Caco-2 (cell line): ENCODE results near the gene SPATA19. TPM values are rescaled to one million over a fixed set of nuclear protein-coding genes. Genes with fewer than 3 reads are reported as not detected.

Experiments used
- Bru-seq: library from RNA; stranded (reverse); fragments of 400-500 nt; gene quantifications from one replicate; lab custom pipeline; 2021; lab: Mats Ljungman, UMichigan
- BruChase-seq, 2 experiments: library from RNA; stranded (reverse); fragments of 400-500 nt; gene quantifications; one replicate each; lab custom pipeline; 2021; lab: Mats Ljungman, UMichigan
- BruUV-seq: library from RNA; stranded (reverse); fragments of 400-500 nt; replicated peaks from 2 replicates; lab custom pipeline; 2021; lab: Mats Ljungman, UMichigan
- CTCF ChIA-PET: fragments of 300-600 bp; sonication (Branson Sonifier 250); formaldehyde crosslinking; loops from one replicate; lab custom pipeline; 2022; ENCODE audit warnings: antibody characterized with exemption; lab: Charles Lee
- POLR2A ChIA-PET: fragments of 300-600 bp; sonication (Branson Sonifier 250); formaldehyde crosslinking; loops from one replicate; lab custom pipeline; 2022; ENCODE audit warnings: antibody characterized with exemption; lab: Charles Lee
- DNase-seq, 2 experiments: peaks; one replicate each; pipeline versions ENCODE4 v3.0.0 to v3.0.0-alpha.2; 2020 to 2022
- H3K27me3 ChIP-seq: replicated peaks from 2 replicates; pipeline ENCODE4 v1.6.0; 2011; ENCODE audit warnings: low read length; ENCODE audit not compliant: control insufficient read depth, insufficient read depth
- H3K36me3 ChIP-seq: 2 replicates; pipeline ENCODE4 v1.5.1; 2011; ENCODE audit warnings: low read length; ENCODE audit not compliant: control insufficient read depth, insufficient read depth
- H3K4me1 ChIP-seq: fragments of 250-450 bp; sonication (Bioruptor Pico); 2 replicates; pipeline ENCODE4 v1.5.1; 2020; ENCODE audit warnings: mild to moderate bottlenecking
- H3K4me3 ChIP-seq: 2 replicates; pipeline ENCODE4 v1.5.1; 2011; ENCODE audit warnings: low read depth, mild to moderate bottlenecking, control low read depth, low read length
- H3K9me3 ChIP-seq: fragments of 250-450 bp; sonication (Bioruptor Pico); 2 replicates; pipeline ENCODE4 v1.5.1; 2020; ENCODE audit warnings: mild to moderate bottlenecking, moderate library complexity
- H3K27ac Mint-ChIP-seq: one replicate; pipeline ENCODE4 v1.8.0; 2022; ENCODE audit warnings: mixed read lengths; ENCODE audit not compliant: unreplicated experiment
- H3K27me3 Mint-ChIP-seq: one replicate; pipeline ENCODE4 v1.8.0; 2022; ENCODE audit warnings: mixed read lengths; ENCODE audit not compliant: insufficient read depth, unreplicated experiment
- H3K36me3 Mint-ChIP-seq: one replicate; pipeline ENCODE4 v1.8.0; 2022; ENCODE audit warnings: mild to moderate bottlenecking, mixed read lengths; ENCODE audit not compliant: insufficient read depth, unreplicated experiment
- H3K4me1 Mint-ChIP-seq: one replicate; pipeline ENCODE4 v1.8.0; 2022; ENCODE audit warnings: low read depth, mixed read lengths; ENCODE audit not compliant: unreplicated experiment
- H3K4me3 Mint-ChIP-seq: one replicate; pipeline ENCODE4 v1.8.0; 2022; ENCODE audit warnings: mild to moderate bottlenecking, moderate library complexity, mixed read lengths; ENCODE audit not compliant: unreplicated experiment
- H3K9me3 Mint-ChIP-seq: one replicate; pipeline ENCODE4 v1.8.0; 2022; ENCODE audit warnings: mixed read lengths; ENCODE audit not compliant: unreplicated experiment
- CTCF ChIP-seq, 2 experiments: fragments of 200-600 bp in 1 of 2; IDR thresholded peaks; 1 replicate in 1 of 2; 2 replicates in 1 of 2; pipeline versions ENCODE4 v1.5.1 to v1.8.0; 2011 to 2022; ENCODE audit warnings: antibody characterized with exemption in 1 of 2, control low read depth in 1 of 2, inconsistent platforms in 1 of 2, low read depth in 1 of 2, low read length in 1 of 2, mild to moderate bottlenecking in 1 of 2, moderate library complexity in 1 of 2; ENCODE audit not compliant: insufficient read depth in 1 of 2, severe bottlenecking in 1 of 2, unreplicated experiment in 1 of 2
- intact Hi-C: fragments of 100-400 bp; cut with micrococcal nuclease; formaldehyde crosslinking; loops from one replicate; pipeline ENCODE4 v1.10.0; 2022; ENCODE audit not compliant: unreplicated experiment
- long read RNA-seq: library from polyadenylated mRNA; stranded (forward); transcript quantifications from one replicate; pipeline ENCODE4 v2.0.0, GENCODE V29; 2022
- total RNA-seq: library from RNA; stranded (reverse); gene quantifications from 2 replicates; pipeline ENCODE4 v1.2.3, GENCODE V29; 2022

SPATA19 gene
- total RNA-seq (not detected in 2 replicates), Bru-seq, nascent RNA (percentile 11 among the genes with signal in this experiment), BruChase-seq, experiment 1, labeled RNA remaining after a 2-hour chase (not detected), BruChase-seq, experiment 2, labeled RNA remaining after a 6-hour chase (not detected)
- long read RNA-seq, result 0 reads

GRCh38 chr11:133845413-133845812 lies at the start of gene SPATA19:
TSS of gene SPATA19 (minus strand) at chr11:133845513. CDS start at chr11:133845446, 67 bp downstream.
- Histone ChIP-seq H3K9me3 (no peaks in the 10 kb centered on the region; the same call in 1 of the 2 replicates), H3K36me3 (no peaks in the 10 kb centered on the region), H3K4me1 (peaks cover 6% of the 10 kb centered on the region; the same call in 1 of the 2 replicates), H3K27me3 (no peaks in the 10 kb centered on the region), H3K4me3 (no peak within 1 kb of the TSS)
- intact Hi-C loops, result no loop called here
- Mint-ChIP-seq H3K4me1 (no peaks in the 10 kb centered on the region), H3K27ac (no peak within 1 kb of the TSS), H3K36me3 (no peaks in the 10 kb centered on the region), H3K27me3 (peaks cover 18% of the 10 kb centered on the region), H3K9me3 (no peaks in the 10 kb centered on the region), H3K4me3 (no peak within 1 kb of the TSS)
- ChIA-PET CTCF (no interaction called here), POLR2A (no interaction called here)
- BruUV-seq, result no TSS peak
- TF ChIP-seq CTCF (IDR thresholded peaks at IDR 0.05; ENCODE audit: insufficient read depth in 1 of 2, low read depth in 1 of 2, low read length in 1 of 2, severe bottlenecking in 1 of 2, unreplicated experiment in 1 of 2), result no peak
- DNase-seq, result no peak

GRCh38 chr11:133895061-133895479 lies 49.8 kb upstream of the SPATA19 start:
- CTCF ChIA-PET, result no interaction called here
- TF ChIP-seq CTCF (IDR thresholded peaks at IDR 0.05; ENCODE audit: insufficient read depth in 1 of 2, low read depth in 1 of 2, low read length in 1 of 2, severe bottlenecking in 1 of 2, unreplicated experiment in 1 of 2), result no peak
- H3K4me3 Mint-ChIP-seq, result no peak overlapping the region
- H3K4me3 ChIP-seq, result no peak overlapping the region
- H3K27ac Mint-ChIP-seq, result peak overlapping the region; percentile 19
- H3K9me3 ChIP-seq, result no peaks in the 10 kb centered on the region
- H3K4me1 Mint-ChIP-seq, result no peaks in the 10 kb centered on the region
- 0 out of 2 replicates have a peak, but pooled peaks cover 3% of the 10 kb centered on the region for H3K4me1 ChIP-seq
- no TSS peak for BruUV-seq
- POLR2A ChIA-PET, result no interaction called here
- no peaks in the 10 kb centered on the region for H3K27me3 ChIP-seq
- no peaks in the 10 kb centered on the region for H3K36me3 Mint-ChIP-seq
- intact Hi-C loops, result no loop called here
- no peaks in the 10 kb centered on the region for H3K9me3 Mint-ChIP-seq
- H3K36me3 ChIP-seq, result no peaks in the 10 kb centered on the region
- H3K27me3 Mint-ChIP-seq, result peaks cover 16% of the 10 kb centered on the region
- DNase-seq, result peak in 1 of 2 experiments; percentile 56

GRCh38 chr11:133893381-133893780 lies 48.1 kb upstream of the SPATA19 start:
- Mint-ChIP-seq H3K4me3 (no peak overlapping the region), H3K27me3 (peaks cover 18% of the 10 kb centered on the region), H3K36me3 (no peaks in the 10 kb centered on the region), H3K4me1 (no peaks in the 10 kb centered on the region), H3K27ac (no peak overlapping the region), H3K9me3 (no peaks in the 10 kb centered on the region)
- H3K36me3 ChIP-seq, result no peaks in the 10 kb centered on the region
- no peaks in the 10 kb centered on the region for H3K27me3 ChIP-seq
- POLR2A ChIA-PET, result no interaction called here
- CTCF ChIA-PET, result no interaction called here
- DNase-seq, result peak in 1 of 2 experiments; percentile 31
- H3K4me1 ChIP-seq, result 0 out of 2 replicates have a peak, but pooled peaks cover 3% of the 10 kb centered on the region
- H3K4me3 ChIP-seq, result no peak overlapping the region
- no peak for TF ChIP-seq CTCF (IDR thresholded peaks at IDR 0.05; ENCODE audit: insufficient read depth in 1 of 2, low read depth in 1 of 2, low read length in 1 of 2, severe bottlenecking in 1 of 2, unreplicated experiment in 1 of 2)
- no TSS peak for BruUV-seq
- intact Hi-C loops, result no loop called here
- H3K9me3 ChIP-seq, result no peaks in the 10 kb centered on the region
